Bronchial smooth muscle cell (primary cell): ENCODE results near the gene ARPC2. TPM values are rescaled to one million over a fixed set of nuclear protein-coding genes. Genes with fewer than 3 reads are reported as not detected.

ENCODE experiments used
- total RNA-seq: library from RNA; depleted of rRNA; stranded (reverse); fragments of >200 nt; gene quantifications from 2 replicates; pipeline ENCODE4 v1.2.1, GENCODE V29; 2014

ARPC2 gene
- 164 and 232 TPM in 2 replicates for total RNA-seq

GRCh38 chr2:218216674-218217359 is at the start of gene ARPC2:
TSS of gene ARPC2 (plus strand) at chr2:218217189. CDS start at chr2:218217471, 282 bp downstream.

GRCh38 chr2:218260742-218261422 is 43.9 kb downstream of the ARPC2 start, which contains the start of gene GPBAR1:
TSS of gene GPBAR1 (plus strand) at chr2:218261015. CDS start at chr2:218262725, 1,710 bp downstream.

GRCh38 chr2:218269900-218270720 is 53.1 kb downstream of the ARPC2 start, which contains the start of the genes AAMP and PNKD:
TSS of gene AAMP (minus strand) at chr2:218270137. CDS start at chr2:218270086, 51 bp downstream.
TSS of gene PNKD (plus strand) at chr2:218270519. CDS start at chr2:218270536, 17 bp downstream.

GRCh38 chr2:218292048-218293014 is 75.3 kb downstream of the ARPC2 start, which contains the start of gene TMBIM1:
TSS of gene TMBIM1 (minus strand) at chr2:218292503. CDS start at chr2:218282141, 10,362 bp downstream.

Other genes starting within 250 kb of the ARPC2 start
- 68.1 and 88.8 TPM in 2 replicates for gene TNS1, start 214.2 kb upstream of the ARPC2 start, total RNA-seq
- not detected in 2 replicates for gene RUFY4, start 147.9 kb upstream of the ARPC2 start, total RNA-seq
- gene CXCR2, start 91.2 kb upstream of the ARPC2 start, total RNA-seq: not detected in 2 replicates
- not detected in 2 replicates for gene CXCR1, start 50.2 kb upstream of the ARPC2 start, total RNA-seq
- not detected in 2 replicates for gene GPBAR1, start 43.8 kb downstream of the ARPC2 start, total RNA-seq
- 151 and 152 TPM in 2 replicates for gene AAMP, start 52.9 kb downstream of the ARPC2 start, total RNA-seq
- gene PNKD, start 53.3 kb downstream of the ARPC2 start, total RNA-seq: 18.3 and 29.5 TPM in 2 replicates
- 179 and 202 TPM in 2 replicates for gene TMBIM1, start 75.3 kb downstream of the ARPC2 start, total RNA-seq
- gene CATIP, start 139.7 kb downstream of the ARPC2 start, total RNA-seq: under 0.01 and 0.16 TPM in 2 replicates
- 0.16 and 0.26 TPM in 2 replicates for gene SLC11A1, start 165.1 kb downstream of the ARPC2 start, total RNA-seq
- gene CTDSP1, start 182.7 kb downstream of the ARPC2 start, total RNA-seq: 45.2 and 51.8 TPM in 2 replicates
- gene VIL1, start 201.9 kb downstream of the ARPC2 start, total RNA-seq: not detected in 2 replicates